GM12874 (cell line): ENCODE measurements around the gene MESP1.

Experiments used
- CTCF ChIP-seq: IDR thresholded peaks from 2 replicates; pipeline ENCODE4 v1.5.1; 2011; ENCODE audit warnings: low read depth, mild to moderate bottlenecking, control low read depth, low read length, moderate library complexity; ENCODE audit not compliant: insufficient read depth

Gene MESP1

GRCh38 chr15:89783861-89784685 lies 33.0 kb upstream of the MESP1 start:
- TF ChIP-seq CTCF, result no peak

GRCh38 chr15:89783111-89783860 lies 32.2 kb upstream of the MESP1 start:
- TF ChIP-seq CTCF, result no peak

- no peak for TF ChIP-seq CTCF
Measured at GRCh38 chr15:89781891-89782618, 31.0 kb upstream of the MESP1 start.

- no peak for TF ChIP-seq CTCF
Measured at GRCh38 chr15:89781055-89781454, 30.0 kb upstream of the MESP1 start.

- no peak for TF ChIP-seq CTCF
Measured at GRCh38 chr15:89780601-89781000, 29.6 kb upstream of the MESP1 start.

GRCh38 chr15:89778861-89779260 lies 27.8 kb upstream of the MESP1 start:
- no peak for TF ChIP-seq CTCF

GRCh38 chr15:89777782-89778380 lies 26.8 kb upstream of the MESP1 start:
- no peak for TF ChIP-seq CTCF
